ENCODE data around the gene RRP9.
"Not testable (repeated sequence)": the region's sequence is repeated elsewhere in the genome, so short reads cannot be mapped to it uniquely, and the experiment has no call there.

Gene RRP9

DNA sequence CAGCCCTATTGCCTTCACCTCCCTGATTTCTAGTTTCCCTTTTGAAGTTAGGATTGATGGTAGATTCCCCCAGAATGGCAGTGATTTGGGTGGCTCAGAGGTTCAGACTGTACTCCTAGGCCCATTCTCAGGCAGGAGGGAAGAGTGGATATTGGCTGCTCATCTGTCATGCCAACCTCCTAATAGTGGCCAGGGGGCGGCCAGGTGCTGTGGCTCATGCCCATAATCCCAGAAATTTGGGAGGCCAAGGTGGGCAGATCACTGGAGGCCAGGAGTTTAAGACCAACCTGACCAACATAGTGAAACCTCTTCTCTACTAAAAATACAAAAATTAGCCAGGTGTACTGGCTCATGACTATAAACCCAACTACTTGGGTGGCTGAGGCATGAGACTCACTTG is 11.3 kb downstream of the RRP9 start:
- in situ Hi-C loops (cut with MboI; ENCODE audit: low pct_unique_long_range_greater_than_20kb, low sequenced_read_pairs): no loop called here
- no peak for DNase-seq

DNA sequence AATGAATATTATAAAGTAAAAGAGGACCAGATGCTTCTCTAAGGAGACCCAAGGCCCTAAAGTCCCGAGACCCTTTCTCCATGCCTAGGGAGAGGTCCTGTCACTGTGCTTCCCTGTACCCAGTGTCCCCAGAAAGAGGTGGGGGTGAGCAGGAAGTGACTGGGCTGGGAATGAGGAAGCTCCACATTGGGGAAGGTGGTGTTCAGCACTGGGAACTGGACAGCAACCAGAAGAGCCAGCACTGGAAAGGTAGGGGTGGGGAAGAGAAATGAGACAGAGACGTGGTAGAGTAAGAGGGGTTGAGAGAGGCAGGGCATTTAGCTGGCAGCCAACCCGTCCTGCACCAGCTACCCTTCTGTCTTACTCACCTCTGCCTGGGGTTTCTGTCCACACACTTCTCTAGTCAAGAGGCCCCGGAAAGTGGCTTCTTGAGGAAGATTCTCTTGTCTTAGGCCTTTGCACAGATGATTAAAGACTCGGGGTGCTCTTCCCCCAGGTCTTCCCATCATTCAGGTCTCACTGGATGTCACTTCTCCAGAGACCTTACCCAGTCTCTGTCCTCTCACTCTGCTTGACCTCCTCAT is 12.2 kb downstream of the RRP9 start:
- in situ Hi-C loops (cut with MboI; ENCODE audit: low pct_unique_long_range_greater_than_20kb, low sequenced_read_pairs): no loop called here
- peak; percentile 80 for DNase-seq

DNA sequence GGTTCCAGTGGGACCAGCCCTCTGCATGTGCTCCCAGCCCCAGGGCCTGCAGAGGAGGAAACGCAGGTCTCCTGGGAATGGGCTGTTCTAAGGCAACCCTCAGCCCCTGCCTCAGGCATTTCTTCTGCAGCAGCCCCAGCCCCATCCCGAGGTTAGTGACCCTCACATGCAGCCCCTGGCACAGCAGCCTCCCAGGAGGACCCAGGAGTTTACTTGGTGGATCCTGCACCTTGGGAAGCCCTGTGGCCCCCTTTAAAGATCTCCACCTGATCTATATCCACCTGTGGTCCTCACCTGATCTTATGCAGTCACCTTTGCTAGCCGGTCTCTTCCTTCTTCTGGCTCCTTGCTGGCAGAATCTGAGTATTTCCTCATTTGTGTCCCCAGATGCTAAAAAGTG is 12.7 kb downstream of the RRP9 start:
- in situ Hi-C loops (cut with MboI; ENCODE audit: low pct_unique_long_range_greater_than_20kb, low sequenced_read_pairs); DNase-seq: not testable (repeated sequence)

DNA sequence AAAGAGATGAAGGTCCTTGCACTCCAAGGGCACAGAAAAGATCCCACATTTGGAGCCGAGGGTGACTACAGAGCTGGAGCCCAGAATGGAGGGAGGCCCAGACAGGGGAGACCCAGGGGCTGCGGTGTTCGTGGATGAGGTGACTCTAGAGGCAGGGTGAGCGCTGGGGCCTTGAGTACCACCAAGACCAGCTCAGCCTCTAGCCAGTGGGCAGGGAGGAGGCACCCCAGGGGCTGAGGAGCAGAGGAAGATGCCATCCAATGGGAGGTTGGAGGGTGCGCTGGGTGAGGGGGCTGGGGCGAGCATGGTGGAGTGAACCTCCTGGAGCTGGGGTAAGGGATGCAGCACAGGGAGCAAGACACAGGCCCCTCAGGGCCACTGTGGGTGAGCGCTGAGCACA is 13.3 kb downstream of the RRP9 start:
- in situ Hi-C loops (cut with MboI; ENCODE audit: low pct_unique_long_range_greater_than_20kb, low sequenced_read_pairs): no loop called here
- DNase-seq: no peak

DNA sequence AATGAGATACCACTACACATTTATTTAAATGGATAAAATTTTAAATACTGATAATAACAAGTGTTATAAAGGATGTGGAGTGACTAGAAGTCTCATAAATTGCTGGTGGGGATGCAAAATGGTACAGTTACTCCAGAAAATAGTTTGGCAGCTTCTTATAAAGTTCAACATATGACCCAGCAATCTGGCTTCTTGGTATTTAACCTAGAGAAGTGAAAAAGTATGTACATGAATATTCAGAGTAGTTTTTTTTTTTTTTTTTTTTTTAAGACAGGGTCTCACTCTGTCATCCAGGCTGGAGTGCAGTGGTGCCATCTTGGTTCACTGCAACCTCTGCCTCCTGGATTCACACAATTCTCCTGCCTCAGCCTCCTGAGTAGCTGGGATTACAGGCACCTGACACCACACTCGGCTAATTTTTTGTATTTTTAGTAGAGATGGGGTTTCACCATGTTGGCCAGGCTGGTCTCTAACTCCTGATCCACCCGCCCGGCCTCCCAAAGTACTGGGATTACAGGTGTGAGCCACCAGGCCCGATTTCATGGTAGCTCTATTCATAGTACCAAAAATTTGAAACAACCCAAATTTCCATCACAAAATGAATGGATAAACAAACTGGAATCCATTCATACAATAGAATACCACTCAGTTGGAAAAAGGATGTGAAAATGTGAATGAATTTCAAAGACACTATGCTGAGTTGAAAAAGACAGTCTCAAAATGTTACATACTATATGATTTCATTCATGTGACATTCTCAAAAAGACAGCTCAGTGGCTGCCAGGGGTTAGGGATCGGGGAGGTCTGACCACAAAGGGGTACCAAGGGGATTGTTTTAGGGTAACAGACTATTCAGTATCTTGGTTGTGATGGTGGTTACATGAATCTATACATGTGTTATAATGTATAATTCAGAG is 14.4 kb downstream of the RRP9 start:
- in situ Hi-C loops (cut with MboI; ENCODE audit: low pct_unique_long_range_greater_than_20kb, low sequenced_read_pairs): no loop called here
- DNase-seq: no peak

DNA sequence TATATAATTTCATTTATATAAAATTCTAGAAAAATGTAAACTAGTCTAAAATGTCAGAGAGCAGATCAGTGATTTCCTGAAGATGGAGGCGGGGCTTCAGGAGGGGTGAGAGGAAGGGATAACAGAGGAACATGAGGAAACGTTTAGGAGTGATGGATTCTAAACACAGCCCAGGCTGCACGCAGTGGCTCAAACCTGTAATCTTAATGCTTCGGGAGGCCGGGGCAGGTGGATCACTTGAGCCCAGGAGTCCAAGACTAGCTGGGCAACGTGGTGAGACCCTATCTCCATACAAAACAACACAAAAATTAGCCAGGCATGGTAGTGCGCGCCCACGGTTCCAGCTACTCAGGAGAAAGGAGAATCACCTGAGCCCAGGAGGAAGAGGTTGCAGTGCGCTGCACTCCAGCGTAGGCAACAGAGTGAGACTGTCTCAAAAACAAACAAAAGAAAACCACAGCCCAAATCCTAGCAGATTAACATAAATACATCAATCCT is 20.6 kb downstream of the RRP9 start:
- no peak for DNase-seq
- in situ Hi-C loops (cut with MboI; ENCODE audit: low pct_unique_long_range_greater_than_20kb, low sequenced_read_pairs): no loop called here

DNA sequence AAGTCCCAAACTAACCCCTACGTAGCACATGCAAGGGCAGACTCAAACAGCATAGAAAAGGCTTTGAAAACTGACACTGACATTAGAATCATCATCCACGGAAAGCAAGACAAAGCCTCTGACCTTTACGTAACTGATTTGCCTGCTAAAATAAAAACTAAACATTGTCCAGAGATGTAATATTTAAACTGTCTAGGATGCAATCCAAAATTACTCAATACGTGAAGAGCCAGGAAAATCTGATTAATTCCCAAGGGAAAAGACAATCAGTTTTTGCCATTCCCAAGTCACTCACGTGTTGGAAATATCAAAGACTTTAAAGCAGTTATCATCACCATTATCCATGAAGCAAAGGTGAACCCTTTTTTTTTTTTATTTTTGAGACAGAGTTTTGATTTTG is 25.3 kb downstream of the RRP9 start:
- in situ Hi-C loops (cut with MboI; ENCODE audit: low pct_unique_long_range_greater_than_20kb, low sequenced_read_pairs): no loop called here
- DNase-seq: no peak

DNA sequence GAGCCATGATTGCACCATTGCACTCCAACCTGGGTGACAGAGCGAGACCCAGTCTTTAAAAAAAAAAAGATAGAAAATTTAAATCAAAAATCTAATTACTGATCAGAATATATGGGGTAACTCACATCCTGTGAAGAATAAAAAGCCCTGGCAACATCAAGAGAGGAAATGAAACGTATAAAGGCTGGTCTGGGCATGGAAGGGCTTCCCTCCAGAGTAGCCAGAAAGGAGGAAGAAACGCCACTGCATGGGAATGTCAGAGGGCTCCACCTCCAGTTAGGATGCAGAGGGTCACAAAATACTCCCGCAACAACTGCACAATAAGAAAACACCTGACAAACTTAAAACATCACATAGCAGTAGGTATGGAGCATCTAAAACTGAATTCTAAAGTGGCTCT is 33.7 kb downstream of the RRP9 start:
- in situ Hi-C loops (cut with MboI; ENCODE audit: low pct_unique_long_range_greater_than_20kb, low sequenced_read_pairs): no loop called here
- DNase-seq: no peak

DNA sequence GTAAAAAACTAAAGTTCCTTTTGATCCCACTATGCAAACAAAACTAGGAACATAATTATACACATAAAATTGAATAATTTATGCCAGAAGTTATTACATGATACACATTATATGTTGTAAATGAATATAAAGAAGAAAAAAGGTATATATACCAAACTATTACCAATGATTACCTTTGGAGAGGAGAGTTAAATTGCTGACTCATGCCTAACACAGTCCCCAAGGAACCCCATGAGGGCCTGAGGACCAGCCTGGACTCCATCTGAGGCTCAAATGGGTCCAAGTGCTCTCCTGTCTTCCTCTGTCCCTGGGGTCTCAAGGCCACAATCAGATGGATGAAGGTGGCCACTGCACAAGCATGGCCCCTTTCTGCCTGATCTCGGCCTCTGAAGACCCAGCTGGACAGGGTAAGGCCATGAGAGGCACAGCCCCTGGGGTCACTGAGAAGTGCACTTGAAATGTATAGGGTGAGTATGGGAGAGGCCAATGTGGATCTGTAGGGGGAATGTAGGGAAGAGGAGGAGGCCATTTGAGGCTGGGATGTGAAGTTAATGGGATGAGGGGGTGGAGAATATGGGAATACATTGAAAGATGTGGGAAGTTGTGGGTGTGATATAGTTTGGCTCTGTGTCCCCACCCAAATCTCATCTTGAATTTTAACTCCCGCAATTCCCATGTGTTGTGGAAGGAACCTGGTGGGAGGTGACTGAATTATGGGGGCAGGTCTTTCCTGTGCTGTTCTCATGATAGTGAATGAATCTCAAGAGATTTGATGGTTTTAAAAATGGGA is 37.5 kb downstream of the RRP9 start:
- in situ Hi-C loops (cut with MboI; ENCODE audit: low pct_unique_long_range_greater_than_20kb, low sequenced_read_pairs): no loop called here
- no peak for DNase-seq

DNA sequence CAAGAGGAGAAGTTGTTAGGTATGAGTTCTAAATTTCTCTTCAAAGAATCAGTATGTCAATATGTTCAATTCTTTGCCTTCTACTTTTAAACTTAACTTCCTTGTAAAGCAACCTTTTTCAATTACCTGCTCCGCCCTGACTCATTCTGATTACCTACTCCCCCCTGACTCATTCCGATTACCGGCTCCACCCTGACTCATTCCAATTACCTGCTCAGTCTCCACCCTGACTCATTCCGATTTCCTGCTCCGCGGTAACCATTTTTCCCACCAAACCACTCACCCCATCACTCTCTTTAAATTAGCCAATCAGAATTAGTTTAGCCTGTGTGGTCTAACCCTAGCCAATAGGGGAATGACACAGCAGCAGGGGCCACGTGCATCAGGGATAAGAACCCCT is 39.3 kb downstream of the RRP9 start:
- DNase-seq; in situ Hi-C loops (cut with MboI; ENCODE audit: low pct_unique_long_range_greater_than_20kb, low sequenced_read_pairs): not testable (repeated sequence)

DNA sequence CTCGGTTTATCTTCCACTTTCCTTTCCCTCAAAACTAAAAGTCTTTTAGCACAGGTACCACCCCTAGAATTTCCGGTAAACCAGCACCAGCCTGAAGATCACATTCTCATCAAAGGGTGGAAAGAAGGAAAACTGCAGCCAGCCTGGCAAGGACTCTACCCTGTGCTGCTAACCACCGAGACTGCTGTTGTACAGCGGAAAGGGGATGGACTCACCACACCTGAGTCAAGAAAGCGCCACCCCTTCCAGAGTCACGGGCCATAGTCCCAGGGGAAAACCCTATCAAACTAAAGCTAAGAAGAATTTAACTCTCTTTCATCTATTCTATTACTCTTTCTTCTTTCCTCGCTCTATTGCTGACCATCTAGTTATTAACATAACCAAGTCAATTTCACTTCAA is 41.7 kb downstream of the RRP9 start:
- DNase-seq; in situ Hi-C loops (cut with MboI; ENCODE audit: low pct_unique_long_range_greater_than_20kb, low sequenced_read_pairs): not testable (repeated sequence)

DNA sequence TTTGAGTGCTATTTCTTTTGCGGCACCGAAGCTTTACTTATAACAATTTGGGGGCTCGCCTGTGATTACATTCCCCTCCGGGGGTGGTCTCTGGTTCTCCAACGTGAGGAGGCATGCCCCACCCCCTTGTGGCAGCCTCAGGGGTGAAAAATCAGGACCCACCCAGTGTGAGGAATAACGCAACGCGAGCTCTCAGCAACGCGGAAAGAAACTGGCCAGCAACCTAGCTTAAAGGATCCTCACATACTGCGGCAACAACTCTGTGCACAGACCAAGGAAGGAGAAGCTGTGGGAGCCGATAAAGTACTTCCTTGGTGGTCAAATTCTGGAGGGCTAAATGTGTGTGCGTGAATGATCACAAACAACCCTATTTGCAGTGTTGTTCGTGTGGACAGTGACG is 44.3 kb downstream of the RRP9 start:
- in situ Hi-C loops (cut with MboI; ENCODE audit: low pct_unique_long_range_greater_than_20kb, low sequenced_read_pairs): no loop called here
- DNase-seq: no peak

DNA sequence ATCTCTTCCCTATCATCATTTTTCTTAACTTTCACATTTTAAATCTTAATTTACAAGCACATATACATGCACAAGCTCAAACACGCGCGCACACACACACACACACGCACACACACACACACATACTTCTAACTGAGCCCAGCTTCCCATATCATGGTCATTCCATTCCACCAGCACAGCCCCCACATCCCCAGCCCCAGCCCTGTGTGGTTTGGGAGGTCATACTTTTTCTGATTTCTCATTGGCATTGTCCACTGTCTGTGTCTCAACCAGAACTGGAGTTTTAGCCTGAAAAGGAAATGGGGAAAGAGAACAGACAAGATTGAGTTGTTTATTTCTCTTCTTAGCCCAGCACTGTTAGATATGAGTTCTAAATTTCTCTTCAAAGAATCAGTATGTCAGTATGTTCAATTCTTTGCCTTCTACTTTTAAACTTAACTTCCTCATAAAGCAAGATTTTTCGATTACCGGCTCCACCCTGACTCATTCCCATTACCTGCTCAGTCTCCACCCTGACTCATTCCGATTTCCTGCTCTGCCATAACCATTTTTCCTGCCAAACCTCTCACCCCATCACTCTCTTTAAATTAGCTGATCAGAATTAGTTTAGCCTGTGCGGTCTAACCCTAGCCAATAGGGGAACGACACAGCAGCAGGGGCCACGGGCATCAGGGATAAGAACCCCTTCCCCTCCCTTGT is 44.9 kb downstream of the RRP9 start:
- no peak for DNase-seq
- in situ Hi-C loops (cut with MboI; ENCODE audit: low pct_unique_long_range_greater_than_20kb, low sequenced_read_pairs): no loop called here

DNA sequence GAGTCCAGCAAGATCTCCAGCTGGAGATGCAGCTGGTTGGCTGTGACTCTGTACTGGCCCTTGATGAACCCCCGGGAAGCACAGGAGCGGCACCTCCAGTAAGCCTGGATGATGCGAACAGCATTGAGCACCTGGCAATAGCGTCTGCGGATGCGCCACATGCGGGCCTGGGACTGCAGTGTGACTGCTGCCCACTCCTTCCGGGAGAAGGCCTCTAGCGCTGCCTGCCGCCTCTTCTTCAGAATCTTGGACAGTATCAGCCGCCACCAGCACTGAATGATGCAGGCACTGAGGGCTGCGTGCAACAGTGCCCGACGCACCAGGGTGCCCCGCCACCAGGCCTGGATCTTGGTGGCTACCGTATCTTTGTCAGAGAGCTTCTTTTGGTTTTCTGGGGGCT is 46.8 kb downstream of the RRP9 start:
- in situ Hi-C loops (cut with MboI; ENCODE audit: low pct_unique_long_range_greater_than_20kb, low sequenced_read_pairs): no loop called here
- DNase-seq: no peak

DNA sequence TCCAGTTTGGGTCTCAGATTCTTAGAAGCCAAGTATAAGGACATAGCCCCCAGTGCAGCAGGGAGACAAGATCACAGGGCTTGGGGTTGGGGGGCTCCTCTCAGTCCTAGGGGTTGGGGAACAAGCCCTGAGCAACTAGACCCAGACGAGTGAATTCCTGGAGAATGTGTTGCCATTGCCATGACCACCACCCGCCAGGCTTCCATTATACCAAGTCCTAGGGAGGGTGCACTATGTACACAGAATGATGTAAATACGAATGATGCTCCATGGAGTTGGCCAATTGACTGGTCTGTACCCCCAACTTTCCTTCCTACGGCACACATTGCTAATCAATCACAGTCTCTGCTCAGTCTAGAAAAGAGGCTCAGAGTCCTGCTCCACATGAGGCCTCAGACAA is 47.3 kb downstream of the RRP9 start:
- DNase-seq: no peak
- in situ Hi-C loops (cut with MboI; ENCODE audit: low pct_unique_long_range_greater_than_20kb, low sequenced_read_pairs): no loop called here

DNA sequence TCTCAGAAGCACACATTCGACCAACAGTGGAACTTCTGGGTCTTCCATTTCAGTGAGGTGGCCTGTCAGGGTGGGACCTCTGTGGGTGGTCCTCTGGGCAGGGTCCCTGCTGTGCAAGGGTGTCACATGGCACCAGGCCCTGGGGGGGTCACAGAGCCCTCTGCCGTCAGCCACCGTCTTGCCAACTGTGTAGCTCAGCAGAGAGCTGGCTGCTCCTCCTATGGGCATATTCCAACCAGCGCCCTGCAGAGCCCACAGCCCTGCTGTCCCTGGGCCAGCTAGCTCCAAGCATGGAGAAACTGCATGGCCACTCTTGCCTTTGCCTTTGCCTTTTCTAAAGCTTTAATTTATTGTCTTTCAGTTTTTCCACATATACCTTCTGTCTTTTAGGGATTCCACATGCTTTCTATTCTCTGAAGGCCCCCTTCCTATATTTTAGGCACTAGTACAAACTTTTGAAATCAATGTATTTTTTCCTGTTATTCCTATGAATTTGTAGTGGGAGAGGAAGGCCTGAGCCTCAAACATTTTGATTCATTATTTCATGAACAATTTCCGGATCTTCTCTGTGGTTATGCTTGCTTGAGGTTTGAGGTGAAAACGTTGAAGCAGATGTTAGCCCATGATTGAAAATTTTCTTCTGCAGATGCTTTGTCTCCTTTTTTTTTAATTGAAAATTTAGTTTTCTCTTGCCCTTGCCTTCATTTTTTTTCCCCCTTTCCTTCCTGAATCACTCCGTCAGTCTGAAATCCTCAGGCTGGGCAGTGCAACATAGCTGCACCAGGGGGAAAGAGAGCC is 50.3 kb downstream of the RRP9 start:
- in situ Hi-C loops (cut with MboI; ENCODE audit: low pct_unique_long_range_greater_than_20kb, low sequenced_read_pairs): no loop called here
- DNase-seq: peak; percentile 23

DNA sequence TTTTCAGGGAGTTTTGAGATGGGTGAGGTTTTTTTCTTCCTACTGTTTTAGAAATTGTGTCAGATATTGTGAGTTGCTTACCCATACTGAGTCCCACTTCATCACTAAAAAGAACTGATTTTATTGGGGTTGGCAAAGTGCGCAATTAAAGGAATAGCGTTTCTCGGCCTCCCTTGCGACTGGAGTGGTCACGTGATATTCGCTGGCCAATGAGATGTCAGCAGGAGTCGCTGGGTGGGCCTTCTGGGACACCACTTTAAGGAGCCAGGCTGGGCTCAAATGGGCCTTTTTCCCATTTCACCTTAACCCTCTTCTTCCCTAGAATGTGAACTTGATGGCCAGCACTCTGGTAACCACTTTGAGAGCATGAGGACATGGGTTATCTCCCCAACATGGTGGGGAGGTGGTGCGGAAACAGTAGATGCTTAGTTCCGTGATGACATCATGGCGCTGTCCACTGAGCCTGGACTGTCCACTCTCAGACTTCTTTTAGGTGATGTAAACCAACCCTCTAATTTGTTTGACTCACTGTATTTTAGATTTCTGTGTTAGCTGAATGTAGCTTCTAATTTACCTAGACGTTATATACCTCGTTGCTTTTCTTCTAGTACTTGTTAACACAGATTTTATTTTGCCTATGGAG is 53.1 kb downstream of the RRP9 start:
- DNase-seq: no peak
- in situ Hi-C loops (cut with MboI; ENCODE audit: low pct_unique_long_range_greater_than_20kb, low sequenced_read_pairs): no loop called here

DNA sequence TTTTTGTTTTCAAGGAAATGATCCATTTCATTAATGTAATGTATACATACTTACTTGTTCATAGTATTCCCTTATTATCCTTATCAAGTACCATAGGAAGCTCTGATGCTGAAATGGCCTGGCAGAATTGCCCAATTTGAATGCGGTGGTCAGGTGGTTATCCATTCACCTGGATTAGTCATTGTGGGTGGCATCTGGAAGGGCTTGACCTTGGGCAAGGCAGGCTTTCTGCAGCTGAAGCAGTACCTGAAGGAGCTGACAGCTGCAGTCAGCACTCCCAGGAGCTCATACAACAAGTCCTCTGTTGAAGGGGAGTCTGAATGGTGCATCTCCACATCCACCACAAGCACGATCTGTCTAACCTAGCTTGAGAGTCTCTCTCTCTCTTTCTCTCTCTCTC is 54.1 kb downstream of the RRP9 start:
- in situ Hi-C loops (cut with MboI; ENCODE audit: low pct_unique_long_range_greater_than_20kb, low sequenced_read_pairs): no loop called here
- DNase-seq: no peak

Measured in KBM-7 (cell line).